Measurements from ENCODE around the gene HSPBAP1.

The HSPBAP1 gene

DNA sequence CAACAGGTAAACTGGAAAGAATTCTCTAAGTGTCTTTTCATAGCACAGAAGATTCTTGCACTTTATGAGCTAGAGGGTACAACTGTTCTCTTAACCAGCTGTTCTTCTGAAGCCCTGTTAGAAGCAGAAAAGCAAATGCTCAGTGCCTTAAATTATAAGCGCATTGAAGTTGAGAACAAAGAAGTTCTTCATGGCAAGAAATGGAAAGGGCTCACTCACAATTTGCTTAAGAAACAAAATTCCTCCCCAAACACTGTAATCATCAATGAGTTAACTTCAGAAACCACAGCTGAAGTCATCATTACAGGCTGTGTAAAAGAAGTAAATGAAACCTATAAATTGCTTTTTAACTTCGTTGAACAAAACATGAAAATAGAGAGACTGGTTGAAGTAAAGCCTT is 93.4 kb downstream of the HSPBAP1 start:
- H3K4me3 ChIP-seq (ENCODE audit: low read length): no peak overlapping the region
- DNase-seq (ENCODE audit: low read depth): no peak
- TF ChIP-seq, protein P1, sequence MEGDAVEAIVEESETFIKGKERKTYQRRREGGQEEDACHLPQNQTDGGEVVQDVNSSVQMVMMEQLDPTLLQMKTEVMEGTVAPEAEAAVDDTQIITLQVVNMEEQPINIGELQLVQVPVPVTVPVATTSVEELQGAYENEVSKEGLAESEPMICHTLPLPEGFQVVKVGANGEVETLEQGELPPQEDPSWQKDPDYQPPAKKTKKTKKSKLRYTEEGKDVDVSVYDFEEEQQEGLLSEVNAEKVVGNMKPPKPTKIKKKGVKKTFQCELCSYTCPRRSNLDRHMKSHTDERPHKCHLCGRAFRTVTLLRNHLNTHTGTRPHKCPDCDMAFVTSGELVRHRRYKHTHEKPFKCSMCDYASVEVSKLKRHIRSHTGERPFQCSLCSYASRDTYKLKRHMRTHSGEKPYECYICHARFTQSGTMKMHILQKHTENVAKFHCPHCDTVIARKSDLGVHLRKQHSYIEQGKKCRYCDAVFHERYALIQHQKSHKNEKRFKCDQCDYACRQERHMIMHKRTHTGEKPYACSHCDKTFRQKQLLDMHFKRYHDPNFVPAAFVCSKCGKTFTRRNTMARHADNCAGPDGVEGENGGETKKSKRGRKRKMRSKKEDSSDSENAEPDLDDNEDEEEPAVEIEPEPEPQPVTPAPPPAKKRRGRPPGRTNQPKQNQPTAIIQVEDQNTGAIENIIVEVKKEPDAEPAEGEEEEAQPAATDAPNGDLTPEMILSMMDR (conservative IDR thresholded peaks at IDR 0.05; ENCODE audit: low read length): no peak

DNA sequence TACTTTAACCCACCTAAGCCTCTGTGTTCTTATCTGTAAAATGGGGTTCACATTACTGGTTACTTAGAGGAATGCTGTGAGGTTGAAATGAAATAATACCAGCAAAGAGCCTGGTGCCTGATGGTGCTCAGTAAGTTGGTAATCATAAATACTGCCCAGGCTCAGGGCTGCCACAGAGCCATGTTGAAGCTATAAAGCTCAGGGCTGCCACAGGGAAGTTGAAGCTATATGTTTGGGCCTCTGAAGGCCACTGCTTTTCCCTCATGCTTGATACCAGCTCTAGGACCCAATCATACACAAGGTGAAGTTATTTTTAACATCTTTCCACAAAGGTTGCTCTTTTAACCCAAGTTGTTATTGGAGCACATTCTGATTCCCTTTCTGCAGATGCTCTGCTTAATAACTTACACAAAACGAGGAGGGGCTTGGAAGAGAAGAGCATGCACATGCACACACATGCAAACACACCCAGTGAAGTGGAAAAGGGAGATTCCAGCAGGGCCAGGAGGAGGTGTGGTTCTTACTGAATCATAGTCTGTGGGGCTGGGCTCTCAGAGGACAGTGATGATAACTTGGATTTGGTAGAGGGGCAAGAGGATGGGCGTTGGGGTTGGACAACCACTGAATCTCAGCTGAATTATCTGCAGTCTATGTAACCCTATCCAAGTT is 95.5 kb downstream of the HSPBAP1 start:
- TF ChIP-seq, protein P1 (conservative IDR thresholded peaks at IDR 0.05; ENCODE audit: low read length): no peak
- no peak for DNase-seq (ENCODE audit: low read depth)
- H3K4me3 ChIP-seq (ENCODE audit: low read length): no peak overlapping the region

DNA sequence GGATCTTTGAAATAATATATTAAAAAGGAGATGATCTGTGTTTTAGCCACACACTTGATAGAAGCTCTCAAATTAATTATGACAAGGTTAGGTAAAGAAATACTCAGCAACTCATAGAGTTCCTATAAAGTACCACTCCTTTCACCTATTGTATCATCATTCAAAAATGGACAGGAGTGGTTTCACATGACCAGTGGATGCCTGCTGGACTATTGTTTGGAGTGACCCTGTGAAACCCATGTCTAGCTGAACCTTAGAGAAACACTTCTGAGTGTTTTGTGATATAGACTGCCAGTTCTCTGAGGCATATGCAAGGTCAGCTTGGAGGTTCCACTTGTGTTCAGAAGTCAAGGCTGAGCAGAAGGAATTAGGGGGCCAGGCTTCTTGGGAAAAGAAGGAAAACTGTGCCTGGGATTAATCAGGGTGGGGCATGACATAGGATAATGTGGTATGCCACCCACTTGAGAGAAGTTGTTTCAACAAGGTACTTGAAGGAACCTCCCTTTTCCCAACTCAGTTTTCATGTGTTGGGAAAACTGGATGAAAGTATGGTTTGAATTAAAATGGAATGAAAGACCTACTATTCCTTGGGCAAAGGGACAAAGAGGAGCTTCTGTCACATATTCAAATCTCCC is 97.6 kb downstream of the HSPBAP1 start:
- no peak for DNase-seq (ENCODE audit: low read depth)
- TF ChIP-seq, protein P1 (conservative IDR thresholded peaks at IDR 0.05; ENCODE audit: low read length): no peak
- H3K4me3 ChIP-seq (ENCODE audit: low read length): no peak overlapping the region

DNA sequence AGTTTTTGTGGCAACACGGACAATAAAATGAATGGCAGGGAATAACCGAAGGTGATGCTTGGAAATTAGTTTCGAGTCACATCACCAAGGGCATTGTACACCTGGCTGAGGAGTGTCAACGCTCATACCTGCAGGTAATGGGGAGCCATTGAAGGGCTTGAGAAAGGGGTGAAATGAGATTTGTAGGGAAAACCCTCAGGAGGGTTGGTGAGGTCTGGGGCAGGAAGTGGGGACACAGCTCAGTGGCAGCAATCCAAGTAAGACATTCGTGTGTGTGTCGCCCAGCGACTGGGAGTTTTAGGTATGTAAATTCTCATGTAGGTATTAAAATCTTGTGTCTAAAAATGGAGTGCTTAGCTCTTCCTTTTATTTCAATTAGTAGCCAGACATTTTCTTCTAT is 98.7 kb downstream of the HSPBAP1 start:
- TF ChIP-seq, protein P1 (conservative IDR thresholded peaks at IDR 0.05; ENCODE audit: low read length): no peak
- no peak for DNase-seq (ENCODE audit: low read depth)
- H3K4me3 ChIP-seq (ENCODE audit: low read length): no peak overlapping the region

DNA sequence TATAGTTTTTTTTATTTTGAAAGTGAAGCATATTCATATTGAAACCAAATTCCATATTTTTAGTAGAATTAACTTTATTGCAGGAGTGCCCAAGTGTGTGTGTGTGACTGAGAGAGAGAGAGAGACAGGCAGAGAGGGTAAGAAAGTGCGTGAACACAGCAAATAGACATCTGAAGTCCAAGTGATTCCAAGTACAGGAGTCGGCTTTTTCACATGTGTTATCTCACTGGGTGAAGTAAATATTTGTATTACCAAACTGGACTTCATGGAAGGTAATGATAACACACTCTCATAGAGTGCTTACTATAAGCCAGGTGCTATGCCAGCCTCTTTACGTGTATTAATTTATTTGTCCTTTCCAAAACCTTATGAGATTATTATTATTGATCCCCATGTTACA is 101.0 kb downstream of the HSPBAP1 start:
- TF ChIP-seq, protein P1 (conservative IDR thresholded peaks at IDR 0.05; ENCODE audit: low read length): no peak
- no peak for DNase-seq (ENCODE audit: low read depth)
- H3K4me3 ChIP-seq (ENCODE audit: low read length): no peak overlapping the region

DNA sequence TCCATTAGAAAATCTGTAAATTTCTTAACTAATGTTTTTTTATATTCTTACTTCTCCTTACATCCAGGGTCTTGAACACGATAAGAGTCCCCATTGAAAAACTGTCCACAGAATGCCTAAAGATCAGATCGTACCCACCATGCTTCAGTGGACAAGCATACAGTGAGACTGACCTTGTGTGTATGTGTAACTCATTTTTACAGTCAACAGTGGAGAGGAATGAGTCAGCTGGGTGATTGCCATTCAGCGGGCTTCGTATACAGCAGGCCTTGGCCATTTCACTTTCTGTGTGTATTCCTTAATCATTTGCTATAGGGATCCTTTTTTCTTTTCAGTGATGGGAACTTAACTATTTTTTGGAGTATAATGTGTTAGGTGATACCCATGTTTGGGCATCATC is 102.4 kb downstream of the HSPBAP1 start:
- TF ChIP-seq, protein P1 (conservative IDR thresholded peaks at IDR 0.05; ENCODE audit: low read length): no peak
- no peak overlapping the region for H3K4me3 ChIP-seq (ENCODE audit: low read length)
- peak; percentile 31 for DNase-seq (ENCODE audit: low read depth)

DNA sequence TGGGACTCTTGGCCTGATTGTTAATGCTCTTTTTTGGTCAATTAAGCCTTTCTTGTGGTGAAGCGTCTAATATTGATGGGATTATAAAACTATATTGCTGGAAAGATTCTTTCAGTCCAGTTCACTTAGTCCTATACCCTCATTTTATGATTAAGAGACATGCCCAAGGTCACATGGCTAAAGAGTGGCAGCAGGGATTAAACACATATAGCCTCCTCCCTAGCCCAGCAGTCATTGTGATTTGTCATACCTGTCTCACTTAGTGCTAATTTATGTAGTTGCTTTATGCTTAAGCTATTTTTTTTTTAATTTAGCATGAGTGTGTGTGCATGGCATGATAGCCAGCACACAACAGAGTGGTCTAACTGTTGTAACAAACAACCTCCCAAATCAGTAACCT is 103.5 kb downstream of the HSPBAP1 start:
- DNase-seq (ENCODE audit: low read depth): no peak
- H3K4me3 ChIP-seq (ENCODE audit: low read length): no peak overlapping the region
- TF ChIP-seq, protein P1 (conservative IDR thresholded peaks at IDR 0.05; ENCODE audit: low read length): no peak
